Measurements from ENCODE around the gene LAPTM5. TPM values are rescaled to one million over a fixed set of nuclear protein-coding genes. Genes with fewer than 3 reads are reported as not detected.

LAPTM5 gene, protein sequence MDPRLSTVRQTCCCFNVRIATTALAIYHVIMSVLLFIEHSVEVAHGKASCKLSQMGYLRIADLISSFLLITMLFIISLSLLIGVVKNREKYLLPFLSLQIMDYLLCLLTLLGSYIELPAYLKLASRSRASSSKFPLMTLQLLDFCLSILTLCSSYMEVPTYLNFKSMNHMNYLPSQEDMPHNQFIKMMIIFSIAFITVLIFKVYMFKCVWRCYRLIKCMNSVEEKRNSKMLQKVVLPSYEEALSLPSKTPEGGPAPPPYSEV
- 0.72 and 3.6 TPM in 2 replicates for total RNA-seq

GRCh38 chr1:30757352-30758120 is at the start of gene LAPTM5:
TSS of gene LAPTM5 (minus strand) at chr1:30757774. CDS start at chr1:30757745, 29 bp downstream.

GRCh38 chr1:30723331-30723755 is 34.2 kb downstream of the LAPTM5 start, which contains the start of gene MATN1:
TSS of gene MATN1 (minus strand) at chr1:30723585. CDS start at chr1:30723551, 34 bp downstream.

Other genes with a start within 250 kb of the LAPTM5 start
- not detected in 2 replicates for gene MATN1, start 34.2 kb downstream of the LAPTM5 start, total RNA-seq
- 45.7 and 64.2 TPM in 2 replicates for gene SDC3, start 151.0 kb upstream of the LAPTM5 start, total RNA-seq